A673 (cell line): ENCODE data around the gene PARVA. TPM values are rescaled to one million over a fixed set of nuclear protein-coding genes. Genes with fewer than 3 reads are reported as not detected.

Experiments
- BruUV-seq: library from RNA; stranded (reverse); fragments of 400-500 nt; replicated peaks from 2 replicates; lab custom pipeline; 2021; lab: Mats Ljungman, UMichigan
- CTCF ChIA-PET: fragments of 300-600 bp; sonication (Branson Sonifier 250); formaldehyde crosslinking; loops from one replicate; lab custom pipeline; 2022; ENCODE audit warnings: antibody characterized with exemption; lab: Charles Lee
- POLR2A ChIA-PET: fragments of 300-600 bp; sonication (Branson Sonifier 250); formaldehyde crosslinking; loops from one replicate; lab custom pipeline; 2022; ENCODE audit warnings: antibody characterized with exemption; ENCODE audit not compliant: low non-redundant PET; lab: Charles Lee
- DNase-seq: peaks from one replicate; pipeline ENCODE4 v3.0.0-alpha.2; 2015; ENCODE audit warnings: low spot score
- H3K27ac ChIP-seq: fragments of 200-600 bp; sonication (generic); 2 replicates; pipeline ENCODE4 v1.5.1; 2016; ENCODE audit warnings: mixed run types, low read depth, mild to moderate bottlenecking, mixed read lengths, antibody characterized with exemption, low read length; ENCODE audit not compliant: poor library complexity, severe bottlenecking
- H3K27me3 ChIP-seq: fragments of 200-600 bp; sonication (generic); replicated peaks from 2 replicates; pipeline ENCODE4 v1.6.1; 2017; ENCODE audit warnings: mixed run types, low read depth, mild to moderate bottlenecking, mixed read lengths, antibody characterized with exemption, low read length; ENCODE audit not compliant: insufficient read depth, poor library complexity
- H3K36me3 ChIP-seq: fragments of 200-600 bp; sonication (generic); 2 replicates; pipeline ENCODE4 v1.6.1; 2016; ENCODE audit warnings: mixed run types, mild to moderate bottlenecking, mixed read lengths, antibody characterized with exemption, low read length; ENCODE audit not compliant: insufficient read depth, poor library complexity, severe bottlenecking
- H3K4me1 ChIP-seq: fragments of 200-600 bp; sonication (generic); 2 replicates; pipeline ENCODE4 v1.6.1; 2017; ENCODE audit warnings: mixed run types, mild to moderate bottlenecking, mixed read lengths, antibody characterized with exemption, low read length; ENCODE audit not compliant: insufficient read depth, poor library complexity, severe bottlenecking
- H3K4me3 ChIP-seq: fragments of 200-600 bp; sonication (generic); 2 replicates; pipeline ENCODE4 v1.5.1; 2016; ENCODE audit warnings: low read depth, mixed run types, mild to moderate bottlenecking, mixed read lengths, low read length; ENCODE audit not compliant: poor library complexity, severe bottlenecking
- H3K9me3 ChIP-seq: fragments of 200-600 bp; sonication (generic); 2 replicates; pipeline ENCODE4 v1.6.1; 2016; ENCODE audit warnings: mixed run types, low read depth, mild to moderate bottlenecking, mixed read lengths, antibody characterized with exemption, low read length; ENCODE audit not compliant: poor library complexity, severe bottlenecking
- CTCF ChIP-seq: fragments of 300-800, 200-600 bp; sonication (generic); conservative IDR thresholded peaks from 2 replicates; pipeline ENCODE4 v1.5.1; 2017; ENCODE audit warnings: low read depth, mild to moderate bottlenecking, antibody characterized with exemption, low read length, moderate library complexity, mixed read lengths
- EZH2 ChIP-seq: fragments of 200-600 bp; sonication (generic); IDR thresholded peaks from 2 replicates; pipeline ENCODE4 v1.6.1; 2017; ENCODE audit warnings: borderline replicate concordance, low read depth, mild to moderate bottlenecking, mixed read lengths, antibody characterized with exemption, low read length; ENCODE audit not compliant: poor library complexity, severe bottlenecking
- intact Hi-C: fragments of 100-400 bp; cut with micrococcal nuclease; formaldehyde crosslinking; loops from one replicate; pipeline ENCODE4 v1.10.0; 2022; ENCODE audit not compliant: unreplicated experiment
- total RNA-seq: library from RNA; stranded (reverse); gene quantifications from 2 replicates; pipeline ENCODE4 v1.2.3, GENCODE V29; 2021

PARVA gene
- total RNA-seq, 1 experiment from 2014 or later = 15.2 TPM

GRCh38 chr11:12416552-12416951 is 39.2 kb downstream of the PARVA start:
- BruUV-seq = no TSS peak
- intact Hi-C loops = loop anchor here (10.0 kb wide), 2 partner anchors 178 to 258 kb away; partner anchors contain the start of gene TEAD1
- DNase-seq = no peak
- Histone ChIP-seq H3K9me3 (no peaks in the 10 kb centered on the region), H3K4me3 (no peak overlapping the region), H3K27ac (peak overlapping the region; percentile 27), H3K36me3 (no peaks in the 10 kb centered on the region), H3K27me3 (no peaks in the 10 kb centered on the region), H3K4me1 (peaks cover 53% of the 10 kb centered on the region)
- POLR2A ChIA-PET = no interaction called here
- CTCF ChIA-PET = no interaction called here
- TF ChIP-seq CTCF (no peak), EZH2 (no peak)

GRCh38 chr11:12417691-12418611 is 40.6 kb downstream of the PARVA start:
- ChIA-PET POLR2A (no interaction called here), CTCF (no interaction called here)
- BruUV-seq = no TSS peak
- DNase-seq = peak; percentile 64
- H3K4me1 ChIP-seq = peaks cover 40% of the 10 kb centered on the region
- intact Hi-C loops = loop anchor here (10.0 kb wide), 2 partner anchors 177 to 257 kb away; partner anchors contain the start of gene TEAD1
- H3K4me3 ChIP-seq = no peak overlapping the region
- H3K36me3 ChIP-seq = no peaks in the 10 kb centered on the region
- no peak for TF ChIP-seq CTCF
- no peak for TF ChIP-seq EZH2
- peak overlapping the region; percentile 56 for H3K27ac ChIP-seq
- H3K27me3 ChIP-seq = no peaks in the 10 kb centered on the region
- no peaks in the 10 kb centered on the region for H3K9me3 ChIP-seq

- H3K27ac ChIP-seq = no peak overlapping the region
- peaks cover 27% of the 10 kb centered on the region for H3K4me1 ChIP-seq
- POLR2A ChIA-PET = no interaction called here
- H3K27me3 ChIP-seq = no peaks in the 10 kb centered on the region
- H3K4me3 ChIP-seq = no peak overlapping the region
- intact Hi-C loops = no loop called here
- TF ChIP-seq CTCF = no peak
- TF ChIP-seq EZH2 = no peak
- CTCF ChIA-PET = no interaction called here
- BruUV-seq = no TSS peak
- no peaks in the 10 kb centered on the region for H3K9me3 ChIP-seq
- no peaks in the 10 kb centered on the region for H3K36me3 ChIP-seq
- DNase-seq = no peak
Measured at GRCh38 chr11:12420040-12420439, 42.7 kb downstream of the PARVA start.
